A549 (cell line): ENCODE measurements around the gene SLC16A5. TPM values are rescaled to one million over a fixed set of nuclear protein-coding genes. Genes with fewer than 3 reads are reported as not detected.
A peak's percentile ranks its signal among the peaks of the same experiment; 100 is the strongest.

ENCODE experiments used
- ATAC-seq, 2 experiments: fragments of 200-7000 bp in 1 of 2; fragments of >200 bp in 1 of 2; cut with Nextera tagmentation in 1 of 2; cut with Tn5 transposase in 1 of 2; 3 replicates each; pipeline versions ENCODE4 v1.8.0 to v1.9.1; 2018 to 2020; ENCODE audit warnings: mild to moderate bottlenecking in 1 of 2, moderate library complexity in 1 of 2
- CTCF ChIA-PET: fragments of 300-600 bp; sonication (Branson Sonifier 250); formaldehyde crosslinking; extraction: SDS; loops from one replicate; lab custom pipeline; 2021; ENCODE audit warnings: antibody characterized with exemption, inconsistent platforms; lab: Yijun Ruan, JAX
- POLR2A ChIA-PET: fragments of 350-600 bp; formaldehyde crosslinking; extraction: SDS; loops from one replicate; lab custom pipeline; 2021; ENCODE audit warnings: antibody characterized with exemption, inconsistent platforms; lab: Yijun Ruan, JAX
- DNase-seq, 2 experiments: peaks; one replicate each; pipeline versions ENCODE4 v3.0.0 to v3.0.0-alpha.2; 2011 to 2016; ENCODE audit warnings: low read depth in 1 of 2, low spot score in 1 of 2
- FAIRE-seq: peaks from 2 replicates; lab custom pipeline; 2011; peaks lifted over from hg19 to GRCh38; lab: Jason Lieb, UNC
- H3K27ac ChIP-seq, 2 experiments: fragments of >200 bp; sonication (Bioruptor Twin); formaldehyde crosslinking; 3 replicates each; pipeline ENCODE4 v1.5.1; 2016 to 2017
- H3K4me1 ChIP-seq: fragments of >200 bp; sonication (Bioruptor Twin); formaldehyde crosslinking; 3 replicates; pipeline ENCODE4 v1.6.1; 2016
- H3K4me2 ChIP-seq: fragments of >200 bp; sonication (Bioruptor Twin); formaldehyde crosslinking; 3 replicates; pipeline ENCODE4 v1.6.1; 2016
- H3K4me3 ChIP-seq: fragments of >200 bp; sonication (Bioruptor Twin); formaldehyde crosslinking; 3 replicates; pipeline ENCODE4 v1.5.1; 2016
- H3K9me3 ChIP-seq: fragments of >200 bp; sonication (Bioruptor Twin); formaldehyde crosslinking; 3 replicates; pipeline ENCODE4 v1.6.1; 2016
- BHLHE40 ChIP-seq: IDR thresholded peaks from 2 replicates; pipeline ENCODE4 v1.6.1; 2012; ENCODE audit warnings: low read depth, low read length, inconsistent platforms
- CBX2 ChIP-seq: fragments of 200-600 bp; sonication (generic); IDR thresholded peaks from 2 replicates; pipeline ENCODE4 v1.6.1; 2016; ENCODE audit warnings: low read depth, mild to moderate bottlenecking, borderline replicate concordance
- CBX8 ChIP-seq: fragments of 200-600 bp; sonication (generic); IDR thresholded peaks from 2 replicates; pipeline ENCODE4 v1.6.1; 2016
- CHD4 ChIP-seq: fragments of 200-600 bp; sonication (generic); IDR thresholded peaks from 2 replicates; pipeline ENCODE4 v1.6.1; 2016; ENCODE audit warnings: antibody characterized with exemption, mild to moderate bottlenecking, borderline replicate concordance
- ELK1 ChIP-seq: fragments of 150-350 bp; IDR thresholded peaks from 2 replicates; pipeline ENCODE4 v1.6.1; 2014; ENCODE audit warnings: low read depth, mild to moderate bottlenecking, low read length
- ESRRA ChIP-seq: fragments of 150-350 bp; IDR thresholded peaks from 2 replicates; pipeline ENCODE4 v1.6.1; 2014; ENCODE audit warnings: mild to moderate bottlenecking, low read length, borderline replicate concordance
- FOSB ChIP-seq: fragments of 250-450 bp; sonication (Bioruptor Pico); IDR thresholded peaks from 2 replicates; pipeline ENCODE4 v1.5.0; 2020; ENCODE audit warnings: mild to moderate bottlenecking, moderate library complexity
- FOSL2 ChIP-seq, 2 experiments: fragments of 450-650 bp in 1 of 2; fragments of >200 bp in 1 of 2; sonication (Bioruptor Twin) in 1 of 2; formaldehyde crosslinking; IDR thresholded peaks; 2 replicates each; pipeline versions ENCODE4 v1.5.0 to v1.6.1; 2016 to 2020; ENCODE audit warnings: mild to moderate bottlenecking in 1 of 2, moderate library complexity in 1 of 2
- FOXS1 ChIP-seq: fragments of 250-450 bp; sonication (Bioruptor Pico); IDR thresholded peaks from 2 replicates; pipeline ENCODE4 v1.5.0; 2020; ENCODE audit warnings: mild to moderate bottlenecking, moderate library complexity
- GATA3 ChIP-seq: IDR thresholded peaks from 2 replicates; pipeline ENCODE4 v1.6.1; 2012; ENCODE audit warnings: borderline replicate concordance
- HDAC2 ChIP-seq: fragments of 200-600 bp; sonication (generic); IDR thresholded peaks from 2 replicates; pipeline ENCODE4 v1.6.1; 2016
- HES2 ChIP-seq: fragments of >200 bp; sonication (Bioruptor Twin); formaldehyde crosslinking; IDR thresholded peaks from 2 replicates; pipeline ENCODE4 v1.6.1; 2016
- HEYL ChIP-seq: fragments of 250-450 bp; sonication (Bioruptor Pico); IDR thresholded peaks from 2 replicates; pipeline ENCODE4 v1.8.0; 2021; ENCODE audit warnings: mild to moderate bottlenecking, moderate library complexity
- HOXB13 ChIP-seq: fragments of 250-450 bp; sonication (Bioruptor Pico); IDR thresholded peaks from 2 replicates; pipeline ENCODE4 v1.5.0; 2020; ENCODE audit warnings: low read depth, mild to moderate bottlenecking, moderate library complexity
- HOXB5 ChIP-seq: fragments of 250-450 bp; sonication (Bioruptor Pico); IDR thresholded peaks from 2 replicates; pipeline ENCODE4 v1.5.0; 2020; ENCODE audit warnings: mild to moderate bottlenecking, moderate library complexity
- JUN ChIP-seq, 2 experiments: fragments of >200 bp; sonication (Bioruptor Twin); formaldehyde crosslinking; IDR thresholded peaks; 2 replicates in 1 of 2; 3 replicates in 1 of 2; pipeline ENCODE4 v1.6.1; 2016 to 2017
- KDM5A ChIP-seq: fragments of 200-600 bp; sonication (generic); IDR thresholded peaks from 2 replicates; pipeline ENCODE4 v1.6.1; 2016; ENCODE audit warnings: antibody characterized with exemption, mild to moderate bottlenecking
- MAFK ChIP-seq: fragments of 450-650 bp; IDR thresholded peaks from 2 replicates; pipeline ENCODE4 v1.6.1; 2014; ENCODE audit not compliant: partially characterized antibody
- MAX ChIP-seq: IDR thresholded peaks from 2 replicates; pipeline ENCODE4 v1.6.1; 2012
- MAZ ChIP-seq: fragments of 150-350 bp; IDR thresholded peaks from 2 replicates; pipeline ENCODE4 v1.6.1; 2014; ENCODE audit warnings: antibody characterized with exemption, low read depth, low read length, borderline replicate concordance
- MYC ChIP-seq: IDR thresholded peaks from 2 replicates; pipeline ENCODE4 v1.6.1; 2012; ENCODE audit warnings: mild to moderate bottlenecking, inconsistent platforms, low read length, improper control_type of control experiment, borderline replicate concordance
- NFE2L2 ChIP-seq: fragments of 150-350 bp; conservative IDR thresholded peaks from 2 replicates; pipeline ENCODE4 v1.6.1; 2014; ENCODE audit warnings: low read length
- NPAS2 ChIP-seq: fragments of 250-450 bp; sonication (Bioruptor Pico); IDR thresholded peaks from 2 replicates; pipeline ENCODE4 v1.8.0; 2022; ENCODE audit warnings: mild to moderate bottlenecking, moderate library complexity, borderline replicate concordance
- NR3C1 ChIP-seq: fragments of >200 bp; sonication (Bioruptor Twin); formaldehyde crosslinking; IDR thresholded peaks from 3 replicates; pipeline ENCODE4 v1.6.1; 2017
- PBX3 ChIP-seq: IDR thresholded peaks from 2 replicates; pipeline ENCODE4 v1.6.1; 2012
- PHF8 ChIP-seq: fragments of 200-600 bp; sonication (generic); IDR thresholded peaks from 2 replicates; pipeline ENCODE4 v1.6.1; 2016; ENCODE audit warnings: low read depth, mild to moderate bottlenecking, antibody characterized with exemption, moderate library complexity, borderline replicate concordance
- POLR2A ChIP-seq: IDR thresholded peaks from 2 replicates; pipeline ENCODE4 v1.6.1; 2012; ENCODE audit warnings: mild to moderate bottlenecking, low read length
- RARB ChIP-seq: fragments of 250-450 bp; sonication (Bioruptor Pico); IDR thresholded peaks from 2 replicates; pipeline ENCODE4 v1.8.0; 2021; ENCODE audit warnings: mild to moderate bottlenecking, moderate library complexity
- RCOR1 ChIP-seq: fragments of 150-350 bp; IDR thresholded peaks from 2 replicates; pipeline ENCODE4 v1.6.1; 2014; ENCODE audit warnings: antibody characterized with exemption, low read length, low read depth
- RFX5 ChIP-seq: fragments of 450-650 bp; IDR thresholded peaks from 2 replicates; pipeline ENCODE4 v1.7.1; 2014; ENCODE audit warnings: antibody characterized with exemption, mild to moderate bottlenecking, moderate library complexity
- RNF2 ChIP-seq: fragments of 200-600 bp; sonication (generic); IDR thresholded peaks from 2 replicates; pipeline ENCODE4 v1.6.1; 2016; ENCODE audit warnings: low read depth, mild to moderate bottlenecking, antibody characterized with exemption, moderate library complexity, borderline replicate concordance
- TFCP2L1 ChIP-seq: fragments of 250-450 bp; sonication (Bioruptor Pico); IDR thresholded peaks from 2 replicates; pipeline ENCODE4 v1.5.0; 2021; ENCODE audit warnings: mild to moderate bottlenecking
- ZFP36 ChIP-seq: fragments of 450-650 bp; IDR thresholded peaks from 2 replicates; pipeline ENCODE4 v1.6.1; 2014; ENCODE audit warnings: borderline replicate concordance; ENCODE audit not compliant: partially characterized antibody
- ZNF302 ChIP-seq: fragments of 250-450 bp; sonication (Bioruptor Pico); IDR thresholded peaks from 2 replicates; pipeline ENCODE4 v1.9.0; 2021; ENCODE audit warnings: inconsistent platforms, mild to moderate bottlenecking, moderate library complexity
- WGBS: methylation state at CpG from one replicate; pipeline ENCODE4 v1.1.6; 2017; ENCODE audit errors: missing lambda C conversion rate; 5-methylcytosine and 5-hydroxymethylcytosine counted together
- polyA plus RNA-seq, 4 experiments: library from polyadenylated mRNA; depleted of rRNA in 3 of 4; stranded (reverse); fragments of >200 nt; fragmentation: RNase III in 1 of 4; extraction: RNeasy Plus Mini Kit Qiagen cat#74134 plus additional on column Dnase treatment in 1 of 4; gene quantifications; 2 replicates in 3 of 4; 3 replicates in 1 of 4; pipeline ENCODE4 v1.2.3, GENCODE V29; 2011 to 2017
- TF ChIP-seq, protein P1 (sequence below): fragments of 450-650 bp; IDR thresholded peaks from 2 replicates; pipeline ENCODE4 v1.6.1; 2014; ENCODE audit warnings: antibody characterized with exemption
- TF ChIP-seq, protein P2 (sequence below): fragments of 250-450 bp; sonication (Bioruptor Pico); IDR thresholded peaks from 2 replicates; pipeline ENCODE4 v1.5.0; 2021; ENCODE audit warnings: mild to moderate bottlenecking, moderate library complexity, borderline replicate concordance

The SLC16A5 gene
- polyA plus RNA-seq, 2 of the 4 experiments (the other 2 are of a cell fraction), result 19.0 to 27.2 TPM

GRCh38 chr17:75078284-75079022 lies 9.3 kb upstream of the SLC16A5 start:
- peak overlapping the region; percentile 75 for H3K4me2 ChIP-seq
- WGBS, result 26% methylated on average over 17 of the region's 17 CpGs
- ATAC-seq (peak; percentile 67 to 82; a peak in 5 of 6 replicates), FAIRE-seq (peak; percentile 18), DNase-seq (peak; percentile 55 to 86)
- H3K4me3 ChIP-seq, result no peak overlapping the region
- peaks cover 40% of the 10 kb centered on the region for H3K4me1 ChIP-seq
- CTCF ChIA-PET, result interaction anchor here (1.0 to 81.8 kb wide), 6 partner anchors 8 to 122 kb away, joined by 3 to 3429 read pairs (median 18); partner anchors contain the start of genes ARMC7, NT5C and SLC16A5
- H3K9me3 ChIP-seq, result no peaks in the 10 kb centered on the region
- H3K27ac ChIP-seq, result peak overlapping the region; percentile 78 to 86
- POLR2A ChIA-PET, result interaction anchor here (1.0 to 1.6 kb wide), 2 partner anchors 9 to 45 kb away, joined by 3 to 18 read pairs; partner anchors contain the start of gene SLC16A5
- TF ChIP-seq RCOR1 (no peak), PBX3 (no peak), TFCP2L1 (CRISPR knock-in tag) (no peak), FOSL2 (IDR thresholded peaks at IDR 0.05) (peak; percentile 31; the same call in 1 of the 2 replicates), FOSL2 (CRISPR knock-in tag; IDR thresholded peaks at IDR 0.05) (peak; percentile 83), RARB (no peak), ZFP36 (no peak), FOSB (CRISPR knock-in tag) (no peak), CHD4 (no peak), HES2 (no peak), NR3C1 (no peak), BHLHE40 (no peak), JUN (IDR thresholded peaks at IDR 0.05) (no peak; a peak in 1 of 5 replicates), MAZ (no peak), MYC (peak; percentile 50; the same call in 1 of the 2 replicates), GATA3 (peak; percentile 21; the same call in 1 of the 2 replicates), MAFK (no peak), KDM5A (no peak), MAX (peak; percentile 93), PHF8 (no peak), HOXB13 (CRISPR knock-in tag) (no peak; the same call in 1 of the 2 replicates), NPAS2 (CRISPR knock-in tag) (0 out of 2 replicates have a peak, but pooled peaks have one; percentile 12), HDAC2 (no peak), NFE2L2 (no peak), HEYL (CRISPR knock-in tag) (0 out of 2 replicates have a peak, but pooled peaks have one; percentile 65), ELK1 (no peak), FOXS1 (CRISPR knock-in tag) (no peak), ZNF302 (0 out of 2 replicates have a peak, but pooled peaks have one; percentile 14), CBX2 (no peak), HOXB5 (CRISPR knock-in tag) (0 out of 2 replicates have a peak, but pooled peaks have one; percentile 38), RNF2 (no peak), ESRRA (no peak), RFX5 (no peak), CBX8 (no peak), POLR2A (no peak)
- TF ChIP-seq, protein P1, sequence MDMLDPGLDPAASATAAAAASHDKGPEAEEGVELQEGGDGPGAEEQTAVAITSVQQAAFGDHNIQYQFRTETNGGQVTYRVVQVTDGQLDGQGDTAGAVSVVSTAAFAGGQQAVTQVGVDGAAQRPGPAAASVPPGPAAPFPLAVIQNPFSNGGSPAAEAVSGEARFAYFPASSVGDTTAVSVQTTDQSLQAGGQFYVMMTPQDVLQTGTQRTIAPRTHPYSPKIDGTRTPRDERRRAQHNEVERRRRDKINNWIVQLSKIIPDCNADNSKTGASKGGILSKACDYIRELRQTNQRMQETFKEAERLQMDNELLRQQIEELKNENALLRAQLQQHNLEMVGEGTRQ, result no peak
- TF ChIP-seq, protein P2, sequence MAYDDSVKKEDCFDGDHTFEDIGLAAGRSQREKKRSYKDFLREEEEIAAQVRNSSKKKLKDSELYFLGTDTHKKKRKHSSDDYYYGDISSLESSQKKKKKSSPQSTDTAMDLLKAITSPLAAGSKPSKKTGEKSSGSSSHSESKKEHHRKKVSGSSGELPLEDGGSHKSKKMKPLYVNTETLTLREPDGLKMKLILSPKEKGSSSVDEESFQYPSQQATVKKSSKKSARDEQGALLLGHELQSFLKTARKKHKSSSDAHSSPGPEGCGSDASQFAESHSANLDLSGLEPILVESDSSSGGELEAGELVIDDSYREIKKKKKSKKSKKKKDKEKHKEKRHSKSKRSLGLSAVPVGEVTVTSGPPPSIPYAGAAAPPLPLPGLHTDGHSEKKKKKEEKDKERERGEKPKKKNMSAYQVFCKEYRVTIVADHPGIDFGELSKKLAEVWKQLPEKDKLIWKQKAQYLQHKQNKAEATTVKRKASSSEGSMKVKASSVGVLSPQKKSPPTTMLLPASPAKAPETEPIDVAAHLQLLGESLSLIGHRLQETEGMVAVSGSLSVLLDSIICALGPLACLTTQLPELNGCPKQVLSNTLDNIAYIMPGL (CRISPR knock-in tag), result no peak
